ENCODE data around the gene KIF6.

KIF6 gene

GRCh38 chr6:39573541-39573940 is 151.7 kb downstream of the KIF6 start:
- no peak for DNase-seq (ENCODE audit: low read depth in 1 of 2, low spot score in 1 of 2)
- Histone ChIP-seq H3K27ac (replicated peaks) (no peak overlapping the region), H3K4me3 (replicated peaks; ENCODE audit: insufficient read depth, low read length) (no peak overlapping the region), H3K27me3 (ENCODE audit: insufficient read depth, poor library complexity, severe bottlenecking) (no peaks in the 10 kb centered on the region)
- TF ChIP-seq REST (IDR thresholded peaks at IDR 0.05; ENCODE audit: insufficient replicate concordance, low read depth) (no peak), SPI1 (IDR thresholded peaks at IDR 0.05; ENCODE audit: borderline replicate concordance, low read depth) (no peak), GABPA (IDR thresholded peaks at IDR 0.05; ENCODE audit: low read depth) (no peak), POLR2AphosphoS5 (IDR thresholded peaks at IDR 0.05; ENCODE audit: low read depth) (no peak), CTCF (IDR thresholded peaks at IDR 0.05; ENCODE audit: insufficient read depth, low read length) (no peak)

GRCh38 chr6:39572661-39573340 is 152.4 kb downstream of the KIF6 start:
- Histone ChIP-seq H3K4me3 (replicated peaks; ENCODE audit: insufficient read depth, low read length) (no peak overlapping the region), H3K27ac (replicated peaks) (no peak overlapping the region), H3K27me3 (ENCODE audit: insufficient read depth, poor library complexity, severe bottlenecking) (no peaks in the 10 kb centered on the region)
- no peak for DNase-seq (ENCODE audit: low read depth in 1 of 2, low spot score in 1 of 2)
- no peak for TF ChIP-seq POLR2AphosphoS5 (IDR thresholded peaks at IDR 0.05; ENCODE audit: low read depth)
- no peak for TF ChIP-seq REST (IDR thresholded peaks at IDR 0.05; ENCODE audit: insufficient replicate concordance, low read depth)
- no peak for TF ChIP-seq SPI1 (IDR thresholded peaks at IDR 0.05; ENCODE audit: borderline replicate concordance, low read depth)
- no peak for TF ChIP-seq CTCF (IDR thresholded peaks at IDR 0.05; ENCODE audit: insufficient read depth, low read length)
- TF ChIP-seq GABPA (IDR thresholded peaks at IDR 0.05; ENCODE audit: low read depth): no peak

GRCh38 chr6:39568896-39569295 is 156.3 kb downstream of the KIF6 start:
- no peak for TF ChIP-seq GABPA (IDR thresholded peaks at IDR 0.05; ENCODE audit: low read depth)
- no peak for TF ChIP-seq REST (IDR thresholded peaks at IDR 0.05; ENCODE audit: insufficient replicate concordance, low read depth)
- TF ChIP-seq SPI1 (IDR thresholded peaks at IDR 0.05; ENCODE audit: borderline replicate concordance, low read depth): no peak
- no peak for DNase-seq (ENCODE audit: low read depth in 1 of 2, low spot score in 1 of 2)
- H3K27ac ChIP-seq (replicated peaks): no peak overlapping the region
- H3K4me3 ChIP-seq (replicated peaks; ENCODE audit: insufficient read depth, low read length): no peak overlapping the region
- no peaks in the 10 kb centered on the region for H3K27me3 ChIP-seq (ENCODE audit: insufficient read depth, poor library complexity, severe bottlenecking)
